Neural cell (in vitro differentiated cells): ENCODE results near the gene MYO9B. TPM values are rescaled to one million over a fixed set of nuclear protein-coding genes. Genes with fewer than 3 reads are reported as not detected.
"Not testable (repeated sequence)": the region's sequence is repeated elsewhere in the genome, so short reads cannot be mapped to it uniquely, and the experiment has no call there.

Experiments
- H2AFZ ChIP-seq: fragments of 200-600, 300-800 bp; sonication (generic), shearing (Covaris generic); 2 replicates; pipeline ENCODE4 v1.6.0; 2014; ENCODE audit warnings: low read depth, mild to moderate bottlenecking, antibody characterized with exemption, low read length, moderate library complexity
- H3F3A ChIP-seq: fragments of 200-600 bp; shearing (Covaris generic); 2 replicates; pipeline ENCODE4 v1.6.1; 2016; ENCODE audit warnings: mild to moderate bottlenecking, moderate library complexity, mixed read lengths, antibody characterized with exemption, low read length; ENCODE audit not compliant: insufficient read depth, poor library complexity, severe bottlenecking
- H3K27ac ChIP-seq: fragments of 200-600, 300-800 bp; sonication (generic), shearing (Covaris generic); 2 replicates; pipeline ENCODE4 v1.5.1; 2014; ENCODE audit warnings: mild to moderate bottlenecking, low read length, moderate library complexity
- H3K27me3 ChIP-seq: fragments of 300-800, 200-600 bp; sonication (generic), shearing (Covaris generic); 2 replicates; pipeline ENCODE4 v1.6.0; 2014; ENCODE audit warnings: mild to moderate bottlenecking, low read depth, low read length, moderate library complexity; ENCODE audit not compliant: insufficient read depth
- H3K36me3 ChIP-seq: fragments of 300-800, 200-600 bp; sonication (generic), shearing (Covaris generic); 2 replicates; pipeline ENCODE4 v1.5.1; 2014; ENCODE audit warnings: mild to moderate bottlenecking, antibody characterized with exemption, low read length, moderate library complexity; ENCODE audit not compliant: insufficient read depth
- H3K4me2 ChIP-seq: fragments of 300-800, 200-600 bp; sonication (generic), shearing (Covaris generic); 2 replicates; pipeline ENCODE4 v1.6.0; 2014; ENCODE audit warnings: mild to moderate bottlenecking, low read length
- H3K4me3 ChIP-seq: fragments of 300-800, 200-600 bp; sonication (generic), shearing (Covaris generic); 2 replicates; pipeline ENCODE4 v1.5.1; 2014; ENCODE audit warnings: mild to moderate bottlenecking, low read length, moderate library complexity
- H3K79me2 ChIP-seq: fragments of 200-600 bp; shearing (Covaris generic); replicated peaks from 2 replicates; pipeline ENCODE4 v1.6.0; 2014; ENCODE audit warnings: mild to moderate bottlenecking, low read length, moderate library complexity; ENCODE audit not compliant: insufficient read depth
- H3K9ac ChIP-seq: fragments of 300-800, 200-600 bp; sonication (generic), shearing (Covaris generic); 2 replicates; pipeline ENCODE4 v1.6.1; 2016; ENCODE audit warnings: mild to moderate bottlenecking, low read length, mixed read lengths
- H3K9me2 ChIP-seq: fragments of 200-600 bp; shearing (Covaris generic); 2 replicates; pipeline ENCODE4 v1.6.1; 2016; ENCODE audit warnings: mild to moderate bottlenecking, low read length, mixed read lengths; ENCODE audit not compliant: insufficient read depth
- H3K9me3 ChIP-seq: fragments of 200-600, 300-800 bp; sonication (generic), shearing (Covaris generic); 2 replicates; pipeline ENCODE4 v1.6.1; 2016; ENCODE audit warnings: mild to moderate bottlenecking, mixed run types, low read length, moderate library complexity, mixed read lengths
- H4K20me1 ChIP-seq: fragments of 200-600 bp; shearing (Covaris generic); 2 replicates; pipeline ENCODE4 v1.6.1; 2016; ENCODE audit warnings: mild to moderate bottlenecking, mixed run types; ENCODE audit not compliant: insufficient read depth
- EP300 ChIP-seq: fragments of 450-650 bp; conservative IDR thresholded peaks from 2 replicates; pipeline ENCODE4 v1.6.1; 2014; ENCODE audit warnings: antibody characterized with exemption, mild to moderate bottlenecking, moderate library complexity; ENCODE audit not compliant: poor library complexity, severe bottlenecking
- EZH2 ChIP-seq: fragments of 200-600, 300-800 bp; shearing (Covaris generic), sonication (generic); IDR thresholded peaks from 2 replicates; pipeline ENCODE4 v1.6.1; 2014; ENCODE audit warnings: antibody characterized with exemption, low read length, borderline replicate concordance, mild to moderate bottlenecking; ENCODE audit not compliant: insufficient read depth, poor library complexity, severe bottlenecking
- MXI1 ChIP-seq: fragments of 450-650 bp; conservative IDR thresholded peaks from 2 replicates; pipeline ENCODE4 v1.6.1; 2014; ENCODE audit warnings: antibody characterized with exemption, mild to moderate bottlenecking; ENCODE audit not compliant: poor library complexity, severe bottlenecking
- POLR2AphosphoS5 ChIP-seq: IDR thresholded peaks from 2 replicates; pipeline ENCODE4 v1.6.1; 2012
- RAD21 ChIP-seq: fragments of 450-650 bp; conservative IDR thresholded peaks from 2 replicates; pipeline ENCODE4 v1.6.1; 2014; ENCODE audit warnings: antibody characterized with exemption, mild to moderate bottlenecking, moderate library complexity
- SMC3 ChIP-seq: fragments of 450-650 bp; conservative IDR thresholded peaks from 2 replicates; pipeline ENCODE4 v1.6.1; 2014; ENCODE audit warnings: antibody characterized with exemption, mild to moderate bottlenecking, moderate library complexity; ENCODE audit not compliant: poor library complexity
- TAF1 ChIP-seq: IDR thresholded peaks from 2 replicates; pipeline ENCODE4 v1.6.1; 2012; ENCODE audit warnings: low read depth
- polyA plus RNA-seq: library from polyadenylated mRNA; depleted of rRNA; stranded (reverse); fragments of >200 nt; gene quantifications from 2 replicates; pipeline ENCODE4 v1.2.3, GENCODE V29; 2014
- TF ChIP-seq, protein P1 (sequence below): fragments of 450-650 bp; IDR thresholded peaks from 2 replicates; pipeline ENCODE4 v1.5.1; 2014; ENCODE audit warnings: antibody characterized with exemption, mild to moderate bottlenecking, moderate library complexity; ENCODE audit not compliant: poor library complexity, severe bottlenecking
- TF ChIP-seq, protein P2 (sequence below): IDR thresholded peaks from 2 replicates; pipeline ENCODE4 v1.6.1; 2012; ENCODE audit warnings: borderline replicate concordance

Gene MYO9B
- polyA plus RNA-seq, 1 donor from 2014 or later, result 27.2 TPM

DNA sequence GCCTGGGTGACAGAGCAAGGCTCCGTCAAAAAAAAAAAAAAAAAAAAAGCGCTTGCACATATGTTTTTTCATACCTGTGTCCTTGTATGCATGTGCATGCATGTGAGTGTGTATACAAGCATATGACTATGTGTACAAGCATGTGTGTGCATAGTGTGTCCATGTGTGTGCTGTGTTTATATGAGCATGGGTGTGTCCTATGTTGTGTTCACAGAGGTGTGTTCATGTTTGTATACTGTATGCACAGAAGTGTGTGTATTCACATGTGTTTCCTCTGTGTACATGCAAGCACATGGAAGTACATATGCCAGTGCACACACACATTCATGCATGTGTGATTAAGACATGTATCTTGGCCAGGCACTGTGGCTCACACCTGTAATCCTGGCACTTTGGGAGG lies 17.1 kb downstream of the MYO9B start:
- H3K9me2 ChIP-seq, result no peaks in the 10 kb centered on the region
- no peak overlapping the region for H3K4me2 ChIP-seq
- no peaks in the 10 kb centered on the region for H3K27me3 ChIP-seq
- H3K9me3 ChIP-seq, result no peaks in the 10 kb centered on the region
- H2AFZ ChIP-seq, result no peak overlapping the region
- H3K36me3 ChIP-seq, result no peaks in the 10 kb centered on the region
- H3K4me3 ChIP-seq, result no peak overlapping the region
- no peaks in the 10 kb centered on the region for H3F3A ChIP-seq
- peaks cover 6% of the 10 kb centered on the region for H3K79me2 ChIP-seq
- H4K20me1 ChIP-seq, result no peaks in the 10 kb centered on the region
- TF ChIP-seq EZH2, result no peak
- TF ChIP-seq POLR2AphosphoS5, result no peak
- no peak for TF ChIP-seq MXI1
- TF ChIP-seq TAF1, result no peak
- TF ChIP-seq, protein P1, sequence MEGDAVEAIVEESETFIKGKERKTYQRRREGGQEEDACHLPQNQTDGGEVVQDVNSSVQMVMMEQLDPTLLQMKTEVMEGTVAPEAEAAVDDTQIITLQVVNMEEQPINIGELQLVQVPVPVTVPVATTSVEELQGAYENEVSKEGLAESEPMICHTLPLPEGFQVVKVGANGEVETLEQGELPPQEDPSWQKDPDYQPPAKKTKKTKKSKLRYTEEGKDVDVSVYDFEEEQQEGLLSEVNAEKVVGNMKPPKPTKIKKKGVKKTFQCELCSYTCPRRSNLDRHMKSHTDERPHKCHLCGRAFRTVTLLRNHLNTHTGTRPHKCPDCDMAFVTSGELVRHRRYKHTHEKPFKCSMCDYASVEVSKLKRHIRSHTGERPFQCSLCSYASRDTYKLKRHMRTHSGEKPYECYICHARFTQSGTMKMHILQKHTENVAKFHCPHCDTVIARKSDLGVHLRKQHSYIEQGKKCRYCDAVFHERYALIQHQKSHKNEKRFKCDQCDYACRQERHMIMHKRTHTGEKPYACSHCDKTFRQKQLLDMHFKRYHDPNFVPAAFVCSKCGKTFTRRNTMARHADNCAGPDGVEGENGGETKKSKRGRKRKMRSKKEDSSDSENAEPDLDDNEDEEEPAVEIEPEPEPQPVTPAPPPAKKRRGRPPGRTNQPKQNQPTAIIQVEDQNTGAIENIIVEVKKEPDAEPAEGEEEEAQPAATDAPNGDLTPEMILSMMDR, result no peak
- no peak for TF ChIP-seq EP300
- no peak for TF ChIP-seq RAD21
- TF ChIP-seq SMC3, result no peak
- TF ChIP-seq, protein P2, sequence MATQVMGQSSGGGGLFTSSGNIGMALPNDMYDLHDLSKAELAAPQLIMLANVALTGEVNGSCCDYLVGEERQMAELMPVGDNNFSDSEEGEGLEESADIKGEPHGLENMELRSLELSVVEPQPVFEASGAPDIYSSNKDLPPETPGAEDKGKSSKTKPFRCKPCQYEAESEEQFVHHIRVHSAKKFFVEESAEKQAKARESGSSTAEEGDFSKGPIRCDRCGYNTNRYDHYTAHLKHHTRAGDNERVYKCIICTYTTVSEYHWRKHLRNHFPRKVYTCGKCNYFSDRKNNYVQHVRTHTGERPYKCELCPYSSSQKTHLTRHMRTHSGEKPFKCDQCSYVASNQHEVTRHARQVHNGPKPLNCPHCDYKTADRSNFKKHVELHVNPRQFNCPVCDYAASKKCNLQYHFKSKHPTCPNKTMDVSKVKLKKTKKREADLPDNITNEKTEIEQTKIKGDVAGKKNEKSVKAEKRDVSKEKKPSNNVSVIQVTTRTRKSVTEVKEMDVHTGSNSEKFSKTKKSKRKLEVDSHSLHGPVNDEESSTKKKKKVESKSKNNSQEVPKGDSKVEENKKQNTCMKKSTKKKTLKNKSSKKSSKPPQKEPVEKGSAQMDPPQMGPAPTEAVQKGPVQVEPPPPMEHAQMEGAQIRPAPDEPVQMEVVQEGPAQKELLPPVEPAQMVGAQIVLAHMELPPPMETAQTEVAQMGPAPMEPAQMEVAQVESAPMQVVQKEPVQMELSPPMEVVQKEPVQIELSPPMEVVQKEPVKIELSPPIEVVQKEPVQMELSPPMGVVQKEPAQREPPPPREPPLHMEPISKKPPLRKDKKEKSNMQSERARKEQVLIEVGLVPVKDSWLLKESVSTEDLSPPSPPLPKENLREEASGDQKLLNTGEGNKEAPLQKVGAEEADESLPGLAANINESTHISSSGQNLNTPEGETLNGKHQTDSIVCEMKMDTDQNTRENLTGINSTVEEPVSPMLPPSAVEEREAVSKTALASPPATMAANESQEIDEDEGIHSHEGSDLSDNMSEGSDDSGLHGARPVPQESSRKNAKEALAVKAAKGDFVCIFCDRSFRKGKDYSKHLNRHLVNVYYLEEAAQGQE, result no peak
- H3K9ac ChIP-seq, result no peak overlapping the region
- H3K27ac ChIP-seq, result no peak overlapping the region

DNA sequence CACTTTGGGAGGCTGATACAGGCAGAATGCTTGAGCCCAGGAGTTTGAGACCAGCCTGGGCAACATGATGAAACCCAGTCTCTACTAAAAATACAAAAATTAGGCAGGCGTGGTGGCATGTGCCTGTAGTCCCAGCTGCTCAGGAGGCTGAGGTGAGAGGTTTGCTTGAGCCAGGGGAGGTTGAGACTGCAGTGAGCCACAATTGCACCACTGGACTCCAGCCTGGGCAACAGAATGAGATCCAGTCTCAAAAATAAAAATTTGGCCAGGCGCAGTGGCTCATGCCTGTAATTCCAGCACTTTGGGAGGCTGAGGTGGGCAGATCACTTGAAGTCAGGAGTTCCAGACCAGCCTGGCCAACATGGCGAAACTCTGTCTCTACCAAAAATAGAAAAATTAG lies 19.1 kb downstream of the MYO9B start:
- H4K20me1 ChIP-seq, H3K4me3 ChIP-seq, H3K36me3 ChIP-seq, H3K27ac ChIP-seq, H3K27me3 ChIP-seq, H3F3A ChIP-seq, H2AFZ ChIP-seq, H3K4me2 ChIP-seq, H3K79me2 ChIP-seq, H3K9me3 ChIP-seq, H3K9ac ChIP-seq, H3K9me2 ChIP-seq: not testable (repeated sequence)
